Neural progenitor cell (in vitro differentiated cells): ENCODE measurements around the gene OVCA2.

Source experiments
- CTCF ChIP-seq: fragments of 200-600 bp; sonication (generic); IDR thresholded peaks from 2 replicates; pipeline ENCODE4 v1.5.1; 2017; ENCODE audit warnings: antibody characterized with exemption, mild to moderate bottlenecking
- EZH2 ChIP-seq: fragments of 200-600 bp; sonication (generic); IDR thresholded peaks from 2 replicates; pipeline ENCODE4 v1.6.1; 2017; ENCODE audit warnings: antibody characterized with exemption, mild to moderate bottlenecking, moderate library complexity
- EZH2phosphoT487 ChIP-seq: fragments of 200-600 bp; sonication (generic); IDR thresholded peaks from 2 replicates; pipeline ENCODE4 v1.6.1; 2017; ENCODE audit warnings: antibody characterized with exemption

- no peak for TF ChIP-seq CTCF
- no peak for TF ChIP-seq EZH2
- TF ChIP-seq EZH2phosphoT487, result no peak
These were observed 50.4 kb downstream of the OVCA2 start for GRCh38 chr17:2092253-2092652.
